NCI-H510A (cell line): ENCODE results near the gene PITPNM3.

Experiments used
- DNase-seq: peaks from one replicate; lab custom pipeline; 2025; lab: John Stamatoyannopoulos, UW

PITPNM3 gene

DNA sequence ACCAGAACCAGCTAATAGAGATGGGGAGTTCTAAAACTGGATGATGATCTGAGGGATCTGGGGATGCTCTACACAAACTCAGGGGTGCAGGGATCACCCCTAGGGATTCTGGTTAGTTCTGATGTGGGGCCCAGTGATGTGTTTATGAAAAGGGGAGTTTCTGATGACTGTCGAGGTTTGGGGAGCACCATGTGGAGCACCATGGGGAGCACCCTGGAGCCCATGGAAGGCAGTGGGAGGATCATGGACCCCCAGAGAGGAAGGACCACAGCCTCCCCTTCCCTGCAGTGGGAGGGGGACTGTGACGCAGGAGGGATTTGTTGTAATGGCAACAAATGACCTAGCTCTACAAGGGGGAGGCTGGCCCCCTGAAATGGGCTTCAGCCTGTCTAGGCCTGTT lies 93.7 kb downstream of the PITPNM3 start:
- DNase-seq: no peak

DNA sequence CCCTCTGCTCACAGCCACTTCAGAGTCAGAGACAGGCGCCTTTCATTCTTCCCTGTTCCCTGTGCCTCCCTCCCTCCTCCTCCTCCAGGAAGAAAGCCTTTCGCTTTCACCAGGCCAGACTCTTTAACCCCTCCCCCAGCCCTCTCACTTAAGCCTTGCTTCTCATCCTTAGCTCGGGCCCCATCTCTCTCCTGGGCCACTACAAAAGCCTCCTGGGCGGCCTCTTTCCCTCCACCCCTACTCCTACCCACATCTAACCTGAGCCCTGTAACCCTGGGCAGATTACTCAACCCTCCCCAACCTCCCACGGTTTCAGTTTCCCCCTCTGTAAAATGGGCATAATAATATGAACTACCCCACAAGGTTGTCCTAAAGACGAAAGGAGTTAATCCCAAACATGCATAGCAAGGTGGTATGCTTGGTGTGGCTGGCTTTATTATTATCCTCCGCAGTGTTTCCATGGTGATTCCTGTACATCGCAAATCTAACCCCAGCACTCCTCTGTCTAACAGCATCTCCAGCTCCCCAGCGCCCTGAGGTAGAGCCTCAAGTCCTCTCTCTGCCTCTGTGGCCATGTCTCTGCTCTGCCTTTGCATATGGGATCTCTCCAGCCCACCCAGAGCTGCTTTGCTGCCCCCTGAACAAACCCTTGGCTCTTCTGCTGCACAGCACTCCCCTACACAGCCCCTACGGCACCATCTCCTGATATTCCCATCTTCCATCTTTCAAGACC lies 94.4 kb downstream of the PITPNM3 start:
- DNase-seq: no peak

DNA sequence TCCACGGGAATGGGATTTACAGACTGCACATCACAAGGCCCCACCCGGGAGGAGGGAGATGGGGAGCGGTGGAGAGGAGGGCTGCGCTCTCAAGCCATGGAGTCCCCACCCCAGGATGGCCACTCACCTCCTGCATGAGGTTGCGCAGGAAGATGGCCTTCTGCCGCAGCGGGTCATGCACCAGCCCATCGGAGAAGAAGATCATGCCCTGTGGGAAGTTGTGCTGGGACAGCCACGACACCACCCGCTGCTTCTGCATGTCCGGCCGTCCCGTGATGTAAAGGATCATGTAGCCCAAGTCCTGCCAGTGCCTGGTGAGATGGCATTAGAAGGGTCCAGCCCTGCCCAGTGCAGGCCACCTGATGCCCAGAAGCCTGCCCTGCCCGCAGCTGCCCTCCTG lies 95.1 kb downstream of the PITPNM3 start:
- no peak for DNase-seq

DNA sequence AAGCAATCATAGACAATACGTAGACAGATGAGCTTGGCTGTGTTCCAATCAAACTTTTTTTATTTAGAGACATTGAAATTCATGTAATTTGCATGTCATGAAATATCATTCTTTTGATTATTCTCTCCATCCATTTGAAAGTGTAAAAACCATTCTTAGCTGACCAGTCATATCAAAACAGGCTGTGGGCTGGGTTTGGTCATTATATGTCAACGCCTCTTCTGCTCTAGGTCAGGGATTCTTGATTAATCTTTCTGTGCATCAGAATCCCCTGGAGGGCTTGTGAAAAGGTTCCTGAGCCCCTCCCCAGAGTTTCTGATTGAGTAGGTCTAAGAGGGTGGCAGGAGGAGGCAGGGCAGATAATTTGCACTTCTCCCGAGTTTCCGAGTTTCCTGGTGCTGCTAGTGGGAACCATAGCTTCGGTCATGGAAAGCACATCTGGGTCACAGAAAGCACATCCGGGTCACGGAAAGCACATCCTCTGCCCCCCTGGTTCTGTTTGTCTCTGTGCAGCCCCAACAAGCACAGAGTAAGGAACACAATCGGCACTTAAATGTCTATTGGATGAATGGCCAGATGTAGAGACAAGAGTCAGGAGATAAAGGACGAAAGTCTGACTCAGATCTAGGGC lies 95.7 kb downstream of the PITPNM3 start:
- DNase-seq: no peak

DNA sequence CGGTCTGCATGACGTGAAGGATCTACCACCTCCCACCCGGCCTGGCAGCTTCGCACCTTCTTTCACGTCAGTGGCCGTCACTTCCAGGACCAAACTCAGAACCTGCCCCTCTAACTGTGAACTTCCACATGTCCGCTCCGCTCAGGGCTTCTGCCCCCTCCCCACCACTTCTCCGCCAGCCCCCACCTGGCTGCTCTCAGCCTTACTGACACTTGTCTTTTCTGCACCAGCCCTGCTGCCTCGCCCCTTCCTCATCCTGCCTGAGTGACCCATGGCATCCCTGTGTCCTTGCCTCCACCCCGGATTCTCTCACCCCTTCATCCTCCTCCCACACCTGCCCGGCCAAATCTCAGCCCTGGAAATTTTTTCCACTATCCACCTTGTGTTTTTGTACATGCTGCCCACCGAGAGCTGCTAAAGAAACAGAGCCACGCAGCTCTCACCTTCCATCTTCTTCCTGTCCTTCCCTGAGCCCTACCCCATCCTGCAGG lies 97.8 kb downstream of the PITPNM3 start:
- no peak for DNase-seq

DNA sequence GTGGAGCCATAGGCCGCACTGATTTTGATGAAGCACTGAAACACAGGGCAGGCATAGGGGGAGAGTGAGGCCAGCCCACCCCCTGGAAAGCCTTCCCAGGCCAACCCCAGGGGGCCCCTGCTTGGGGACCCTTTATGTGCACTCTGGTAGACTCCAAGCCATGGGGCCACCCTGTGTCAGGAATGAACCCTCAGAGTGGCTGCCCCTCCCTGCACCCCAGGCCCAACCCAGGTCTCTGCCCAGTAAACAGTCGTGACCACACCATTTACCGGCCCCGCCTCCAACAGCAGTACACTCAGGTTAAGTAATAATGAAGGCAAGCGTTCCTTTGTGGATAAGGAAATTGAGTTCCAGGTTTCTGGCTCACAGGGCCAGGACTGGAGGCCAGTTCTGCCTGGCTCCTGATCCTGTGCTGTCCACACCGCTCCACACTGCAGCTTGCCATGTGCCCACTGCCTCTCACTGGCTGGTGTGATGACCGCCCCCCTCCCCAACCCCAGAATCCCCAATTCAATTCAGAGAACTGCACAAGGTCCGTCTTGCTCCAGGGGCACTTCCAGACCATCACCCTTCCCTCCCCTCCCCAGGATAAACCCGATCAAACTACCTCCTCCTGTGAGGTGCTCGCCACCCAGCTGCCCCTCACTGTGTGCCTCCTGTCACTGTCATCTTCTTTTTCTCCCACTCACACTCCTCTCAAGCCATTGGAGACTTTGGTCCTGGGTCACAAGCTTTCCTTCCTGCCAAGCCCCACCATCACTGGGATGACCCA lies 98.5 kb downstream of the PITPNM3 start:
- DNase-seq: no peak

DNA sequence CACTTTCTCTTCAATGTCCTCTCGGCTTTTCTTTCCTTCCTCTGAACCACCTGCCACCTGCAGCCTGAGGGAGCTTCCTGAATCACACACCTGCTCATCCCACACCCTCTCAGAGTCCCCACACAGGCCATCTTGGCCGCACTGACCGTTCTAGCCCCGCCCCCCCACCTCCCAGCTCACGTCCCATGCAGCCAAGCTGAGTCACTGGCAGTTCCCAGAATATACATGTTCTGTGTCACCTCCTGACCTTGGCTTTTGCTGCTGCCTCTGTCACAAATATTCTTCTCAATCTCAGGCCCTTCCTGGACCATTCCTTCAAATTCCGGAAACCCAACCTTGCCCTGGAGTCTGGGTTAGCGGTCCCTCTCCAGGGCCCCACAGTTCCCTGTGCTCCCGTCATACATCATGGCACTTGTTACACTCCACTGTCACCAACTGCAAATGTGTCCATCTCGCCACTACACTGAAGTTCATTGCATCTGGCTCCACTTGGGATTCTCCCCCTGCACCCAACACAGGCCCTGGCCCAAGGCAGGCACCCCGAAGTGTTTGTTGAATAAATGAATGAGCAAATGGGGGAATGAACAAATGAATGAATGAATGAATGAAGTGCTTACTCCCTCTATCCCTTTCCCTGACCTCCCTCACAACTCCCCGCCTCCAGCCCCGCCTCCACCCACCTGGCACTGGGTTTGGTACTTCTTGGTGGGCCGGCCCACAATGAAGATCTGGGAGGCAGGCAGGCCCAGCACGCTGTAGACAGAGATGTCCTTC lies 99.3 kb downstream of the PITPNM3 start:
- DNase-seq: peak; percentile 36

DNA sequence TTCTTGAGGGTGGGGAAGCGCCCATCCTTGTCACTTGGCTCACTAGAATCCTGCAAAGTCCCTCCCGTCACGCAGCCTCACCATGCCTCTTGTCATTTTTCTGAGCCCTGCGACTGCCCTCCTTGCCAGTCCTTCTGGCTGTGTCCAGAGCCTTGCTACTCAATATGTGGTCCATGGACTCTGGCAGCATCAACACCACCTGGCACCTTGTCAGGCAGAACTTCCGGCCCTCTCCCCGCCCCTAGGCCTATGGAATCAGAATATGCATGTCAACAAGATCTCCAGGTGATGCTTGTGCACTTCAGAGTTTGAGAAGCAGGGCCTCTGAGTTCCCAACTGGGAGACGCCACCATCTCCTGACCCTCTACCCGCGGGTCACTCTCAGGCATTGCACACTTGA lies 100.0 kb downstream of the PITPNM3 start:
- DNase-seq: peak; percentile 76

DNA sequence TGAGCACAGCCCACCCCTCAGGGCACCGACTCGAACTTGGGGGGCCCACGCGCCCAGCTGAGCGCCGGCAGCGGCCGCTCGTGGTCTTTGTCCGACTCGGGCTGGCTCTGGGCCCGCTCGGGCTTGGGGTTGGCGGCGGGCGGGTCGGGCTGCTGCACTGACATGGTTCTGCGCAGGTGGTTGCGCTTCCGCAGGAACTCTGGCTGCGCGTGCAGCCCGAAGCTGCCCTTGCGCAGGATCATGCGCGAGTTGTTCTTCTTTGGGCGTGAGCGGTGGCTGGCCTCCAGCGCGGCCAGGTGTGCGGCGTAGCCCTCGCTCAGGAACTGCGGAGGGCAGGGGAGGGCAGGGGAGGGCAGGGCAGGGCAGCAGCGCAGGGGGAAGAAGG lies 101.0 kb downstream of the PITPNM3 start:
- DNase-seq: peak; percentile 80

DNA sequence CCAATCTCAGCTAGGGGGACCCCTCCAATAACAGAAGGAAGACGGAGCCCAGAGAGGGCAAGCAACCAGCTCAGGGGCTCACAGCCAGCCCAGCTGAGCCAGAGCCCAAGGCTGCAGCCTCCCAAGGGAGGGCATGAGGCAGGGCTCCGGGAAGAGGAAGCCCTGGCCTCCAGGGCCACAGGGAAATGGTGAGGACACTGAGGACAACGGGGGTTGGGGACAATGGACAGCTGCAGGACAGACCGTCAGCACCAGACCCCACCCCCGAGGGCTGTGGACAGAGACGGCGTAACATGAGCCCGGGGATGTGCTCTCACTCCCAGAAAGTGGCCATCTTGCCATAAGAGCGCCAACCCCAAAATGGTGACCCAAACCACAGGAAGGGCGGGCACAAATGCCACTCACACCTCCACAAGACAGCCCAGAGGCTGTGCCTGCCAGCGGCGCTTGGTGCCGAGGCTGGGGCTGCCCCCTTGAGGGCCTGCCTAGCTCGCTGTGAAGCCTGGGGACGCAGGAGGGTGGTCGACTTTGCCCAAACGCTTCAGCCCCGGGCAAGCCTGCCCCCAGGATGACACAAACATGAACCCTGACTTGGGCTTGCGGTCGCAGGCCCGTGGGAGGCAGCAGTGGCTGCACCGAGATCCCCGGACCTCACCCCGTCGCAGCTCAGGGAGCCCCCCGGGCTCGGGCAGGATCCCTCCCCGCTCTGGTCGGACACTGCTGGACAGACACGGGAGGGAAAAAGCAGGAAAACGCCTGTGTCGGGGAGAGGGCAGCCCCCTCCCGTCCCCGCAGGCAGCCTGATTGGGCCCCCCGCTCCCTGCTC lies 101.6 kb downstream of the PITPNM3 start:
- DNase-seq: no peak

DNA sequence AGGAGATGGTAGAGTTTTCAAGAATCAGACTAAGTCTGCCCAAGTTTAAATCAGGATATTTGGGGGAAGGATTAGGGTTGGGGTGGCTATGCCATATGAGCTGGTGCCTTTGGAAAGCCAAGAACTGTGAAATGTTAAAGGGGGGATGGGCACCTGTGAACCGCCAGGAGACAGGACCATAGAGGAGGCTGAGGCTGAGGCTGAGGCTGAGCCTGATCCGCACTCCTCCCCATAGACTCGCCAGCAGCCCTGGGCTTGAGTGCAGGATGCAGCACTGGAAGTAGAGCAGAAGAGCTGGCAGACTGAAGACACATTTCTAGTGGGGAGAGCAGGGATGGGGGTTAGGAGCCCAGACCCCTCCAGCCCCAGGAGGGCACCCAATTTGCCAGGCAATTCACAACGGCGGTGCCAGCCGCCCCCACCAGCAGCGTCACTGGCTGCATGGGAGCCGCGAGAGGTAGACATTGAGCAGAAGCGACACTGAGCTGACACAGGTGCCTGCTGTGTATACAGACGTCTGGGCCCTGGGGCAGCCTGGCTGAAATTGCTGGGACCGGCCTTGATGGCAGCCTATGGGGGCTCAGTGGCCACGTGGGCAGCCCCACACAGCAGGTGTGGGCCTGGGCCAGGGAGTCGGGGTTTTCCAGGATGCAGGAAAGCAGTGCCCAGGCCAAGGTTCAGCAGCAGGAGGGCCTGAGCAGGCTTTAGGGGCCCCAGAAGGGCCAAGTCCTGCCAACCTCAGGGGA lies 102.9 kb downstream of the PITPNM3 start:
- DNase-seq: no peak

DNA sequence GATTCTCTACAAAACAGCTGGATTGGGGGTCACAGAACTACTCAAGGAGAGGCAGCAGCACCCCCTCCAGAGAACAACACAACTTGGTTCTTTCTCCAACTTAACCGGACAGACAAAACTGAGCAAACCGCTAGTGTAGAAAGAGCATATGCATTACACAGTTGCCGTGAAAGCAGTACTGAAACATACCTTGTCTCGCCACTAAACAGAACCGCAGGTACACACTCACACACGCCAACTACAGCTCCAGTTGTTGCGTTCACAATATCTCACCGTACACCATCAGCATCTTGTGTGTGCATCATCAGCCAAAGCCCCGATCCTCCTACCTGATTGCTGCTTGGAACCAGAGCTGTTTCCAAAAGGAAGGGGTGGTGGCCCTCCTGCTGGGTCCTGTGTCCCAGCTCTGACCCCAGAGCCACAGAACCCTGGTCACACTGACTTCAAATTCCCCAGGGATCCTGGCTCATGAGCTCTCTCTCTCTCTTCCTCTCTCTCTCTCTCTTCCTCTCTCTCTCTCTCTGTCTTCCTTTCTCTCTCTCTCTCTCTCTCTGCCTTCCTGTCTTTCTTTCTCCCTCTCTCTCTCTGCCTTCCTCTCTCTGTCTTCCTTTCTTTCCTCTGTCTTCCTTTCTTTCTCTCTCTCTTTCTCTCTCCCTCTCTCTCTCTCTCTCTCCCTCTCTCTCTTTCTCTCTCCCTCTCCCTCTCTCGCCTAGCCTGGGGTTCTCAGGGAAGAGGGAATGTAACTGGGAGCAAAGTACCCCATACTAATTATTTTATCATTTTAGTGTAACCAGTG lies 103.7 kb downstream of the PITPNM3 start:
- DNase-seq: no peak

DNA sequence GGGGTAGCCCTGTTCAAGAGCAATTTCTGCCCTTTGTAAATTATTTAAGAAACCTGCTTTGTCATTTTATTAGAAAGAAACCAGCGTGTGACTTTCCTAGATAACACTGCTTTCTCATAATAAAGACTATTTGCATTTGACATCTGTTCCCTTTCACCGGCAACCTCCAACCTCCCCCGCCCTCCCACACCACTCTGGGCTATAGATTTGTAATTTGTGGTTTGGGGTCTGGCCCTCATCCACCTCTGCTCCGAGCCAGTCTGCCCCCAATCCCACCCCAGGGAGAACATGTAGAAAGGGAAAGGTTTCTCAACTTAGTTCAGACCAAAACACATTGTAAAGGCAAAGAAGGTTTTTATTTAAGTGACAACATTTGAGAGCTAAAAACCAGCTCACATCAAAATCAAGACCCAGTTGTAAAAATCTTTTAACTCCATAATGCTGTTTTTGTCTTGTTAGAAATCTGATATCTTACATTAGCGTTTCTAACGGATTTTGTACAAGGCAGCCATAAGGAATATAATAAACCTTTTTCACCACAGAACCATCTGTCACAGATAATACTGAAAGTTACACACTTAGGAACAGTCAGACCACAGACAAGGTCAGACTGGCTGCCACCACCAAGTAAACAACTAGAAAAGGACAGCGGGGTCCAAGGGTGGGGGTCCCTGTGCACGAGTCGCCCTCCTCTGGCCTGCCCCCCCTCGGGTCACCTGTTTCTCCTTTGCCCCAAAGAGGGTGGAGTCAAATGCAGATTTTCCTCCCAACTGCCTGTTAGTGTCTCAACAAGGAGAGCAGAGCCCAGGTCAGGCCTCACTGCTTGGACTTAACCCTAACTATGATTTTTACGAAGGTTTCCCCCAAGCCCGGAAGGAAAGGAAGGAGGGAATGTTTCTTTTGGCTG lies 105.2 kb downstream of the PITPNM3 start:
- no peak for DNase-seq

DNA sequence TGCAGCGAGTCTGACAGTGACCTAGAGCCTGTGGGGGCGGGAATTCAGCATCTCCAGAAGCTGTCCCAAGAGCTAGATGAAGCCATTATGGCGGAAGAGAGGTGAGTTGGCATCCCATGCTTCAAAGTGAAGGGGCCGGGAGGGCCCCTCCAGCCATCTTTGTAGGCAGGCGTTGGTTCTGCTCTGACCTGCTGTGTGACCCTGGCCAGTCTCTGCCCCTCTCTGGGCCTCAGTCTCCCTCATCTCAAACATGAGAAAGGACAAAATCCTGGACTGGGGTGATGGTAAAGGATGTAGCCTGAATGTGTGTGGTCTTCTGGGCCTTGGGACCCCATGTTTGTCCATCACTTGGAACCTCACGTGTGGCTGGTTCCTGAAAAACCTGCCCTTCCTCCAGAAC lies 107.0 kb downstream of the PITPNM3 start:
- DNase-seq: no peak

DNA sequence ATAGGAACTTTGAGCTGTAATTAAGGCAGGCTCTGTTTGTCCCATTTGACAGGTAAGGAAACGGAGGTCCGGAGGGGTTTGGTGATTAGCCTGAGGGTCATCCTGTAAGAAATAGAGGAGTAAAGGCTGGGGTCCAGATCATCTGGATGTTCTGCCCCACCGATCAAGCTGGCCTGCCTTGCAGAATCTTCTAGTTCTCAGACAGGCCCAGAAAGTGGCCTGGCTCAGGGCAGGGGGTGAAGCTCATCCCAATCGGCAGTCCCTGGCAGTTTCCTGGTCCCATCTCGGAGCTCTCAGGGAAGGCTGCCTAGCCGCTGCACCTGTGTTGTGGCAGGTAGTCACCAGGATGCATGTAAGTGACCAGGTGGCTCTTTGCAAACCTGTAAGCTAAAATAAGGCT lies 107.9 kb downstream of the PITPNM3 start:
- DNase-seq: no peak

DNA sequence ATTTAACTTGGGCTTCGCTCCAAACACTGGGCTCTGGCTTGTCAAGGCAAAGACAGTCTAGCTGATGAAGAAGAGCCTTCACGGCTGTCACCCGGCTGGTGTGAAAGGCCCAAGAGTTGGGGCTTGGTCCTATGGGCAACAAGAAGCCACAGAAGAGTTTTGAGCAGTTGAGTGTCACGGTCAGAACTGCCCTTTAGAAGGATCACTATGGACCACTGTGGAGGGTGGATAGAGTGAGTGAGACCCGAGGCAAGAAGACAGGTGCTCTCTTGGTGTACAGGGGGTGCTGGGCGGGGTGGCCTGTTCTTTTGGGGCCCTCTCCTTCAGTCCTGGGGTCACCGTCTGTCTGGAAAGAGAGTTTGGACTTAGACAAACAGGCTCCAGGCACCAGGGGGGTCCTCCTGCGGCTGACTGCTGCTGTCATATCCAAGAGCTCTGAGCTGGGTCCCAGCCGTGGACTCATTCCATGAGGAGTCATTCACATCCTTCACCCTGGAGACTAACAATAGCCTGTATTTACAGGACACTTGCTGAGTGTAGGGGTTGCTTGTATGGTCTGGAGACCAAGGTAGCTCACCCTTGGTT lies 109.7 kb downstream of the PITPNM3 start:
- DNase-seq: no peak

DNA sequence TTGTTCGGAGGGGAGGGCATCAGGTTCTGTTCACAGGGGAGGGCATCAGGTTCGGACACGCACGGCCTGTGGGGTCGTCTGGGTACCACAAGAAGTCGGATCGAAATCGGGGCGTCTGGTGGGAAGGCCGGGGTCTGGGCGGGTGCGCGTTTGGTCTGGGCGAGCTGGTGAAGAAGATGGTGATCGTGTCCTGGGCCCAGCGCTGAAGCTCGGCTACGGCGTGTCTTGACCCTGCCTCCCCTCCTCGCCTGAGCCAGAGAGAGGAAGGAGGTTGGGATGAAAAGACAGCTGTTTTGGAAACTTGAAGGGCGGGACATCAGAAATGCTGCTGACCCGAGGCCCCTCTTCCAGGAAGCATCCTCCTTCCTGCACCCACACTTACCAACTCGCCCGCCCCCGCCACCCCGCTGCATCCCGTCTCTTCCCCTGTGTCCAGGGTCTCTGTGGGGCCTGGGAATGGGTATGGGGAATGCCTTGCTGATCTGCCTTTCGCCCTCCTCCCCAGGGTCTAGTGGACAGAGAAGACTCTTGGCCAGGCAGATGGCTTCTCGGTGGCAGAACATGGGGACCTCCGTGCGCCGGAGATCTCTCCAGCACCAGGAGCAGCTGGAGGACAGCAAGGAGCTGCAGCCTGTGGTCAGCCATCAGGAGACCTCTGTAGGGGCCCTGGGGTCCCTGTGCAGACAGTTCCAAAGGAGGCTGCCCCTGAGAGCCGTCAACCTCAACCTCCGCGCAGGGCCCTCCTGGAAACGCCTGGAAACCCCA lies 111.6 kb downstream of the PITPNM3 start:
- DNase-seq: no peak
